IMR-90 (cell line): ENCODE data around the gene SLC39A11. TPM values are rescaled to one million over a fixed set of nuclear protein-coding genes. Genes with fewer than 3 reads are reported as not detected.

Experiments
- ATAC-seq: fragments of 200-7000 bp; cut with Tn5 transposase; 2 replicates; pipeline ENCODE4 v1.9.1; 2020; ENCODE audit warnings: low read depth, mild to moderate bottlenecking, moderate library complexity
- BruUV-seq: library from RNA; stranded (reverse); fragments of 400-500 nt; replicated peaks from 2 replicates; lab custom pipeline; 2021; lab: Mats Ljungman, UMichigan
- CTCF ChIA-PET: fragments of 300-600 bp; formaldehyde crosslinking; extraction: SDS; loops from one replicate; lab custom pipeline; 2021; ENCODE audit warnings: antibody characterized with exemption; lab: Yijun Ruan, JAX
- POLR2A ChIA-PET: fragments of 300-600 bp; sonication (Branson Sonifier 250); formaldehyde crosslinking; loops from one replicate; lab custom pipeline; 2022; ENCODE audit warnings: antibody characterized with exemption; ENCODE audit not compliant: unreplicated experiment; lab: Charles Lee
- DNase-seq: peaks from one replicate; pipeline ENCODE4 v3.0.0; 2013
- H2AFZ ChIP-seq: replicated peaks from 2 replicates; pipeline ENCODE3; 2013; ENCODE audit warnings: low read length, mild to moderate bottlenecking; ENCODE audit not compliant: poor library complexity
- H2AK5ac ChIP-seq: 2 replicates; pipeline ENCODE4 v1.6.1; 2013; ENCODE audit warnings: low read depth, low read length, inconsistent platforms
- H2AK9ac ChIP-seq: replicated peaks from 2 replicates; pipeline ENCODE3; 2013; ENCODE audit warnings: mild to moderate bottlenecking, low read depth, low read length, moderate library complexity; ENCODE audit not compliant: poor library complexity
- H2BK120ac ChIP-seq: 2 replicates; pipeline ENCODE4 v1.6.1; 2013; ENCODE audit warnings: low read depth, low read length, inconsistent platforms
- H2BK15ac ChIP-seq: 3 replicates; pipeline ENCODE4 v1.6.1; 2013; ENCODE audit warnings: low read depth, low read length, inconsistent platforms
- H2BK20ac ChIP-seq: 2 replicates; pipeline ENCODE4 v1.6.1; 2013; ENCODE audit warnings: low read depth, mild to moderate bottlenecking, inconsistent platforms, low read length, moderate library complexity
- H2BK5ac ChIP-seq: 2 replicates; pipeline ENCODE4 v1.6.1; 2013; ENCODE audit warnings: mild to moderate bottlenecking, low read depth, low read length, inconsistent platforms; ENCODE audit not compliant: poor library complexity, severe bottlenecking
- H3K14ac ChIP-seq: replicated peaks from 2 replicates; pipeline ENCODE4 v1.6.1; 2013; ENCODE audit warnings: low read depth, low read length, inconsistent platforms
- H3K18ac ChIP-seq: 2 replicates; pipeline ENCODE4 v1.6.1; 2013; ENCODE audit warnings: low read depth, low read length, control low read depth
- H3K23ac ChIP-seq: 2 replicates; pipeline ENCODE4 v1.6.1; 2013; ENCODE audit warnings: low read depth, low read length, inconsistent platforms
- H3K27ac ChIP-seq: 2 replicates; pipeline ENCODE4 v1.5.1; 2013; ENCODE audit warnings: mild to moderate bottlenecking, control low read depth, low read length; ENCODE audit not compliant: insufficient read depth
- H3K27me3 ChIP-seq: 2 replicates; pipeline ENCODE4 v1.6.1; 2013; ENCODE audit warnings: low read length; ENCODE audit not compliant: control insufficient read depth, insufficient read depth
- H3K36me3 ChIP-seq: 2 replicates; pipeline ENCODE4 v1.6.1; 2013; ENCODE audit warnings: low read length, mixed read lengths; ENCODE audit not compliant: control insufficient read depth, insufficient read depth
- H3K4ac ChIP-seq: 2 replicates; pipeline ENCODE4 v1.6.1; 2013; ENCODE audit warnings: low read depth, low read length, inconsistent platforms
- H3K4me1 ChIP-seq: 2 replicates; pipeline ENCODE4 v1.6.1; 2013; ENCODE audit warnings: low read length, mixed read lengths; ENCODE audit not compliant: control insufficient read depth, insufficient read depth
- H3K4me2 ChIP-seq: 2 replicates; pipeline ENCODE4 v1.6.1; 2013; ENCODE audit warnings: low read depth, mild to moderate bottlenecking, control low read depth, low read length, moderate library complexity
- H3K4me3 ChIP-seq: 2 replicates; pipeline ENCODE4 v1.5.1; 2013; ENCODE audit warnings: low read depth, mild to moderate bottlenecking, control low read depth, low read length, moderate library complexity; ENCODE audit not compliant: insufficient read depth
- H3K56ac ChIP-seq: 2 replicates; pipeline ENCODE4 v1.6.1; 2013; ENCODE audit warnings: low read length, inconsistent platforms; ENCODE audit not compliant: insufficient read depth; ENCODE audit errors: extremely low read depth
- H3K79me1 ChIP-seq, 2 experiments: 2 replicates each; pipeline ENCODE4 v1.6.1; 2013; ENCODE audit warnings: low read length in 2 of 2, inconsistent platforms in 1 of 2, low read depth in 1 of 2
- H3K9ac ChIP-seq: 2 replicates; pipeline ENCODE4 v1.6.1; 2013; ENCODE audit warnings: low read depth, low read length, control low read depth
- H3K9me1 ChIP-seq: 2 replicates; pipeline ENCODE4 v1.6.1; 2013; ENCODE audit warnings: low read length, inconsistent platforms; ENCODE audit not compliant: insufficient read depth
- H3K9me3 ChIP-seq: 2 replicates; pipeline ENCODE4 v1.6.1; 2013; ENCODE audit warnings: low read length; ENCODE audit not compliant: control insufficient read depth, insufficient read depth
- H4K20me1 ChIP-seq: 2 replicates; pipeline ENCODE4 v1.6.1; 2013; ENCODE audit warnings: low read length, inconsistent platforms; ENCODE audit not compliant: insufficient read depth
- H4K5ac ChIP-seq: 2 replicates; pipeline ENCODE4 v1.6.1; 2013; ENCODE audit warnings: mild to moderate bottlenecking, low read depth, low read length, control low read depth
- H4K8ac ChIP-seq, 2 experiments: 2 replicates each; pipeline ENCODE4 v1.6.1; 2013; ENCODE audit warnings: low read depth in 2 of 2, low read length in 2 of 2, control low read depth in 1 of 2, inconsistent platforms in 1 of 2
- H4K91ac ChIP-seq: 2 replicates; pipeline ENCODE4 v1.6.1; 2013; ENCODE audit warnings: low read depth, low read length, inconsistent platforms; ENCODE audit not compliant: insufficient read depth
- BHLHE40 ChIP-seq: fragments of 150-350 bp; IDR thresholded peaks from 2 replicates; pipeline ENCODE4 v1.6.1; 2016; ENCODE audit warnings: mild to moderate bottlenecking, low read depth, low read length
- CEBPB ChIP-seq: IDR thresholded peaks from 2 replicates; pipeline ENCODE4 v1.6.1; 2012; ENCODE audit warnings: low read depth, low read length, improper control_type of control experiment
- CHD1 ChIP-seq: IDR thresholded peaks from 2 replicates; pipeline ENCODE4 v1.6.1; 2012; ENCODE audit warnings: low read depth, low read length, improper control_type of control experiment
- FOS ChIP-seq: fragments of 150-350 bp; IDR thresholded peaks from 2 replicates; pipeline ENCODE4 v1.6.1; 2016; ENCODE audit warnings: low read depth, low read length
- MAFK ChIP-seq: IDR thresholded peaks from 2 replicates; pipeline ENCODE4 v1.6.1; 2012; ENCODE audit warnings: low read depth, low read length, improper control_type of control experiment
- MAZ ChIP-seq: IDR thresholded peaks from 2 replicates; pipeline ENCODE4 v1.6.1; 2012; ENCODE audit warnings: low read depth, mild to moderate bottlenecking, low read length, improper control_type of control experiment, moderate library complexity, borderline replicate concordance
- MXI1 ChIP-seq: IDR thresholded peaks from 2 replicates; pipeline ENCODE4 v1.6.1; 2012; ENCODE audit warnings: low read depth, mild to moderate bottlenecking, low read length, moderate library complexity, borderline replicate concordance
- NFE2L2 ChIP-seq: fragments of 150-350 bp; IDR thresholded peaks from 2 replicates; pipeline ENCODE4 v1.6.1; 2016; ENCODE audit warnings: low read depth, mild to moderate bottlenecking, low read length
- POLR2A ChIP-seq: IDR thresholded peaks from 2 replicates; pipeline ENCODE4 v1.6.1; 2012; ENCODE audit warnings: mild to moderate bottlenecking, low read depth, low read length
- RAD21 ChIP-seq: IDR thresholded peaks from 2 replicates; pipeline ENCODE4 v1.6.1; 2012; ENCODE audit warnings: low read length, improper control_type of control experiment
- RCOR1 ChIP-seq: IDR thresholded peaks from 2 replicates; pipeline ENCODE4 v1.6.1; 2012; ENCODE audit warnings: mild to moderate bottlenecking, low read length, improper control_type of control experiment; ENCODE audit not compliant: insufficient replicate concordance
- RFX5 ChIP-seq: IDR thresholded peaks from 2 replicates; pipeline ENCODE4 v1.8.0; 2012; ENCODE audit warnings: low read depth, mild to moderate bottlenecking, low read length, moderate library complexity
- SMC3 ChIP-seq: fragments of 150-350 bp; IDR thresholded peaks from 2 replicates; pipeline ENCODE4 v1.6.1; 2016; ENCODE audit warnings: low read depth, mild to moderate bottlenecking, antibody characterized with exemption, low read length, moderate library complexity
- WGBS, 2 experiments: methylation state at CpG; one replicate each; pipeline versions ENCODE4 v1.1.5 to v1.1.7; 2013; ENCODE audit warnings: missing lambda C conversion rate in 2 of 2; ENCODE audit not compliant: insufficient read length in 1 of 2; ENCODE audit errors: extremely low coverage in 2 of 2; 5-methylcytosine and 5-hydroxymethylcytosine counted together
- dilution Hi-C: fragments of 300-500 bp; cut with HindIII; formaldehyde crosslinking; loops from one replicate; pipeline ENCODE4 v1.14.3; 2018; ENCODE audit warnings: low sequenced_read_pairs; ENCODE audit not compliant: unreplicated experiment
- in situ Hi-C: fragments of 300-500 bp; cut with MboI; formaldehyde crosslinking; loops from 3 replicates; pipeline ENCODE4 v1.14.3; 2019; ENCODE audit warnings: low sequenced_read_pairs, inconsistent platforms, mixed read lengths
- intact Hi-C: fragments of 100-400 bp; cut with micrococcal nuclease; formaldehyde crosslinking; loops from 2 replicates; pipeline ENCODE4 v1.10.0; 2022
- polyA plus RNA-seq, 3 experiments: library from polyadenylated mRNA; depleted of rRNA; stranded (reverse); fragments of >200 nt; gene quantifications; 2 replicates each; pipeline ENCODE4 v1.2.3, GENCODE V29; 2012; ENCODE audit warnings: low replicate concordance in 1 of 3
- total RNA-seq: library from RNA; depleted of rRNA; stranded (reverse); fragments of >200 nt; gene quantifications from 2 replicates; pipeline ENCODE4 v1.2.3, GENCODE V29; 2012
- TF ChIP-seq, protein P1 (sequence below): fragments of 150-350 bp; IDR thresholded peaks from 2 replicates; pipeline ENCODE4 v1.6.1; 2016; ENCODE audit warnings: low read depth, mild to moderate bottlenecking, low read length, moderate library complexity, borderline replicate concordance
- TF ChIP-seq, protein P2 (sequence below): conservative IDR thresholded peaks from 2 replicates; pipeline ENCODE4 v1.5.1; 2012; ENCODE audit warnings: mild to moderate bottlenecking, low read depth, low read length, improper control_type of control experiment
- TF ChIP-seq, protein P3 (sequence below): fragments of 150-350 bp; IDR thresholded peaks from 2 replicates; pipeline ENCODE4 v1.6.1; 2017; ENCODE audit warnings: mild to moderate bottlenecking, antibody characterized with exemption, low read length, low read depth

Gene SLC39A11
- total and polyA plus RNA-seq, 2 of the 4 experiments (the other 2 are of a cell fraction) = 8.8 to 14.3 TPM

DNA sequence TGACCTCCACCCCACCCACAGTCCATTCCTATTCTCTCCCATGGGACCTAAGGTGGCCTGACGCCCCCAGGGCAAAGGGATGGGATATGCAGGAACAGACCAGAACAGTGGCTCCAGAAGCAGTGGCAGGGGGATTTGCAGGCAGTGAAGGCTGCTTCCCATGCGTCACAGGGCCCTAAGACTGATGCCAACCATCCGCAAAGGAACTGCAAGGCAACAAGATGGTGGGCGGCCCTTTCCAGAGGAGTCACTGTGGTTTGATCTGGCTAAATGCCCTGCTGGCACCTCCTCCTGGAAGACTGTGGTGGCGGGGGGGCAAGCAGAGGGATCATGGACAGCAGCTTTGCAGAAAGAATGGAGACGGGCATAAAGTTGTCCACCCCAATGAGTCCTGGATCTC lies 4.4 kb upstream of the SLC39A11 start:
- peaks cover 8% of the 10 kb centered on the region for H3K27me3 ChIP-seq
- no peaks in the 10 kb centered on the region for H4K20me1 ChIP-seq
- no peak overlapping the region for H3K18ac ChIP-seq
- ChIA-PET POLR2A (no interaction called here), CTCF (no interaction called here)
- H3K36me3 ChIP-seq = no peaks in the 10 kb centered on the region
- no peak overlapping the region for H4K91ac ChIP-seq
- H4K5ac ChIP-seq = no peak overlapping the region
- peaks cover 2% of the 10 kb centered on the region; the same call in 1 of the 2 replicates for H3K4me1 ChIP-seq
- H3K56ac ChIP-seq = no peak overlapping the region
- H3K23ac ChIP-seq = no peak overlapping the region
- no peak overlapping the region for H2AK5ac ChIP-seq
- peaks cover 3 to 6% of the 10 kb centered on the region in 2 experiments; a peak in 3 of 4 replicates for H3K79me1 ChIP-seq
- H2BK5ac ChIP-seq = no peak overlapping the region
- intact Hi-C loops = no loop called here
- ATAC-seq (no peak), DNase-seq (no peak)
- BruUV-seq = no TSS peak
- dilution Hi-C loops = no loop called here
- no peak overlapping the region for H3K27ac ChIP-seq
- WGBS, 2 experiments = 93% methylated on average over 2 of the region's 6 CpGs; no CpG with 5 or more reads in 1 of the 2 experiments
- no peak overlapping the region for H2BK15ac ChIP-seq
- no peak for TF ChIP-seq MXI1
- TF ChIP-seq POLR2A = no peak
- TF ChIP-seq, protein P1, sequence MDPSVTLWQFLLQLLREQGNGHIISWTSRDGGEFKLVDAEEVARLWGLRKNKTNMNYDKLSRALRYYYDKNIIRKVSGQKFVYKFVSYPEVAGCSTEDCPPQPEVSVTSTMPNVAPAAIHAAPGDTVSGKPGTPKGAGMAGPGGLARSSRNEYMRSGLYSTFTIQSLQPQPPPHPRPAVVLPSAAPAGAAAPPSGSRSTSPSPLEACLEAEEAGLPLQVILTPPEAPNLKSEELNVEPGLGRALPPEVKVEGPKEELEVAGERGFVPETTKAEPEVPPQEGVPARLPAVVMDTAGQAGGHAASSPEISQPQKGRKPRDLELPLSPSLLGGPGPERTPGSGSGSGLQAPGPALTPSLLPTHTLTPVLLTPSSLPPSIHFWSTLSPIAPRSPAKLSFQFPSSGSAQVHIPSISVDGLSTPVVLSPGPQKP = no peak
- no peak for TF ChIP-seq FOS
- TF ChIP-seq, protein P2, sequence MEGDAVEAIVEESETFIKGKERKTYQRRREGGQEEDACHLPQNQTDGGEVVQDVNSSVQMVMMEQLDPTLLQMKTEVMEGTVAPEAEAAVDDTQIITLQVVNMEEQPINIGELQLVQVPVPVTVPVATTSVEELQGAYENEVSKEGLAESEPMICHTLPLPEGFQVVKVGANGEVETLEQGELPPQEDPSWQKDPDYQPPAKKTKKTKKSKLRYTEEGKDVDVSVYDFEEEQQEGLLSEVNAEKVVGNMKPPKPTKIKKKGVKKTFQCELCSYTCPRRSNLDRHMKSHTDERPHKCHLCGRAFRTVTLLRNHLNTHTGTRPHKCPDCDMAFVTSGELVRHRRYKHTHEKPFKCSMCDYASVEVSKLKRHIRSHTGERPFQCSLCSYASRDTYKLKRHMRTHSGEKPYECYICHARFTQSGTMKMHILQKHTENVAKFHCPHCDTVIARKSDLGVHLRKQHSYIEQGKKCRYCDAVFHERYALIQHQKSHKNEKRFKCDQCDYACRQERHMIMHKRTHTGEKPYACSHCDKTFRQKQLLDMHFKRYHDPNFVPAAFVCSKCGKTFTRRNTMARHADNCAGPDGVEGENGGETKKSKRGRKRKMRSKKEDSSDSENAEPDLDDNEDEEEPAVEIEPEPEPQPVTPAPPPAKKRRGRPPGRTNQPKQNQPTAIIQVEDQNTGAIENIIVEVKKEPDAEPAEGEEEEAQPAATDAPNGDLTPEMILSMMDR = no peak
- no peak for TF ChIP-seq RCOR1
- no peak for TF ChIP-seq BHLHE40
- TF ChIP-seq RAD21 = no peak
- no peak for TF ChIP-seq CEBPB
- TF ChIP-seq MAZ = no peak
- TF ChIP-seq NFE2L2 = no peak
- TF ChIP-seq CHD1 = no peak
- TF ChIP-seq RFX5 = no peak
- no peak for TF ChIP-seq MAFK
- TF ChIP-seq SMC3 = no peak
- TF ChIP-seq, protein P3, sequence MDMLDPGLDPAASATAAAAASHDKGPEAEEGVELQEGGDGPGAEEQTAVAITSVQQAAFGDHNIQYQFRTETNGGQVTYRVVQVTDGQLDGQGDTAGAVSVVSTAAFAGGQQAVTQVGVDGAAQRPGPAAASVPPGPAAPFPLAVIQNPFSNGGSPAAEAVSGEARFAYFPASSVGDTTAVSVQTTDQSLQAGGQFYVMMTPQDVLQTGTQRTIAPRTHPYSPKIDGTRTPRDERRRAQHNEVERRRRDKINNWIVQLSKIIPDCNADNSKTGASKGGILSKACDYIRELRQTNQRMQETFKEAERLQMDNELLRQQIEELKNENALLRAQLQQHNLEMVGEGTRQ = no peak
- H3K4me2 ChIP-seq = no peak overlapping the region
- no peak overlapping the region for H3K4ac ChIP-seq
- H3K9me3 ChIP-seq = no peaks in the 10 kb centered on the region
- no peak overlapping the region for H2AK9ac ChIP-seq
- no peak overlapping the region for H3K9ac ChIP-seq
- no peak overlapping the region for H2AFZ ChIP-seq
- H3K9me1 ChIP-seq = no peaks in the 10 kb centered on the region
- H3K14ac ChIP-seq = no peak overlapping the region
- in situ Hi-C loops = no loop called here
- no peak overlapping the region for H2BK20ac ChIP-seq
- H2BK120ac ChIP-seq = no peak overlapping the region
- H3K4me3 ChIP-seq = no peak overlapping the region
- H4K8ac ChIP-seq = no peak overlapping the region
